H4 (cell line): ENCODE data around the gene P2RY11. TPM values are rescaled to one million over a fixed set of nuclear protein-coding genes. Genes with fewer than 3 reads are reported as not detected.

Source experiments
- DNase-seq: peaks from one replicate; pipeline ENCODE4 v3.0.0-alpha.2; 2015; ENCODE audit warnings: low spot score
- total RNA-seq: library from RNA; depleted of rRNA; stranded (reverse); fragments of >200 nt; shearing (Covaris generic); gene quantifications from 2 replicates; pipeline ENCODE4 v1.2.3, GENCODE V29; 2014

The P2RY11 gene
- total RNA-seq, 1 experiment from 2014 or later, result 0.79 TPM

DNA sequence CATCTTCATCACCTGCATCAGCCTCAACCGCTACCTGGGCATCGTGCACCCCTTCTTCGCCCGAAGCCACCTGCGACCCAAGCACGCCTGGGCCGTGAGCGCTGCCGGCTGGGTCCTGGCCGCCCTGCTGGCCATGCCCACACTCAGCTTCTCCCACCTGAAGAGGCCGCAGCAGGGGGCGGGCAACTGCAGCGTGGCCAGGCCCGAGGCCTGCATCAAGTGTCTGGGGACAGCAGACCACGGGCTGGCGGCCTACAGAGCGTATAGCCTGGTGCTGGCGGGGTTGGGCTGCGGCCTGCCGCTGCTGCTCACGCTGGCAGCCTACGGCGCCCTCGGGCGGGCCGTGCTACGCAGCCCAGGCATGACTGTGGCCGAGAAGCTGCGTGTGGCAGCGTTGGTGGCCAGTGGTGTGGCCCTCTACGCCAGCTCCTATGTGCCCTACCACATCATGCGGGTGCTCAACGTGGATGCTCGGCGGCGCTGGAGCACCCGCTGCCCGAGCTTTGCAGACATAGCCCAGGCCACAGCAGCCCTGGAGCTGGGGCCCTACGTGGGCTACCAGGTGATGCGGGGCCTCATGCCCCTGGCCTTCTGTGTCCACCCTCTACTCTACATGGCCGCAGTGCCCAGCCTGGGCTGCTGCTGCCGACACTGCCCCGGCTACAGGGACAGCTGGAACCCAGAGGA, 2.6 kb downstream of the P2RY11 start:
- DNase-seq, result no peak

DNA sequence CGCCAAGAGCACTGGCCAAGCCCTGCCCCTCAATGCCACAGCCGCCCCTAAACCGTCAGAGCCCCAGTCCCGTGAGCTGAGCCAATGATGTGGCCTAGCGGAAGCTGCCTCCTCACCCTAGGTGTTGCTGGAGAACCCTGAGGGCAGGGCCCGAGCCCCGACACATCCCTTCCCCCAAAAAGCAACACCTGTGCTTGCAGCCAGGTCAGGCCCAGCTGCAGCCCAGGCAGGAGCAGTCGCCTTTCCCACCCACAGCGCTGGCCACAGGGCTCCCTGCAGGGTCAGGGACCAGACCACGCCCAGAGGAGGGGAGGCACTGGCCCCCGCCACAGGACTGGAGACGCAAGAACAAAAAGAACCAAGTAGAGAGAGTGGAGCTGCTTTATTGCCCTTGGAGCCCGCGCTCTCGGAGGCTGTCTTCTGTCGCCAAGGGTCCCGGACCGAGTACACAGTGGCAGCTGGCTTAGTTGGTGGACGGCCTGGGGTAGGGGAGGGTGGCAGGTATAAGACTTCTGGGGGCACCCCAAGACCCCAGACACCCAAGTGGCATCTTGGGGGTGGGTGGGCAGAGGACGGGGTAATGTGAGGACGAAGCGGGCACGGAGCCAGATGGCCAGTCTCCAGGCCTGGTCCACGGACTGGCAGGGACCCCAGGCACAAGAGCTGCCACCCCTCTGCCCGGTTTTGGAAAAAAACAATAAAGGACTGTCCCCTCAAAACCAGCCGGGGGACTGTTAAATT, 3.3 kb downstream of the P2RY11 start:
- no peak for DNase-seq

DNA sequence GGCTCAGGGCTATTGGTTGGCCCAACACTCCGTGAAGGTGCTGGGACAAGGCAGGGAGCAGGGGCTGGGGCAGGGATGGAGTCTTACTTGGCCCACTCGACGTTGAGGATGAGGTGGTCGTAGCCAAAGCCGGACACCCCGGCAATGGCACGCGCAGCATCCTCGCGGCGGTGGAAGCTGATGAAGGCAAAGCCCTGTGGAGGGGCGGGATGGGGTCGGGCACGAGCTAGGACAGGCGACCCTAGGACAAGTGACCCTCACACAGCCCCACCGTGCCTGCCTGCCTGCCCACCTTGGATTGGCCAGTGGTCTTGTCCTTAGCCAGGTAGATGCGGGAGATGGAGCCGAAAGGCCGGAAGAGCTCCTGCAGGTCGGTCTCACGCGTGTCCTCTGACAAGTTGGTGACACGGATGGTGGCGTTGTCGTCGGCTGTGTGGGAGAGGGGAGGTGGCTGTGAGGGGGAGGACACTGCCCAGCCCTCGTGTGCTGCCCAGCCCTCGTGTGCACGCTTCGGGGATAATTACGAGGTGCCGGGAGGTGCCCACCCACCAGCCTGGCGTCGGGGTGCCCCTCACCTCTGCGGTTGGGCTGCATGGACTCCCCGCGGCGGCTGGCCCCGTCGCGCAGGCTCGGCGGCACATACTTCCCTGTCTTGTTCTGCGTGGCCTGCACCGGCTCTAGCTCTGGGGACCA, 4.0 kb downstream of the P2RY11 start:
- DNase-seq, result no peak

DNA sequence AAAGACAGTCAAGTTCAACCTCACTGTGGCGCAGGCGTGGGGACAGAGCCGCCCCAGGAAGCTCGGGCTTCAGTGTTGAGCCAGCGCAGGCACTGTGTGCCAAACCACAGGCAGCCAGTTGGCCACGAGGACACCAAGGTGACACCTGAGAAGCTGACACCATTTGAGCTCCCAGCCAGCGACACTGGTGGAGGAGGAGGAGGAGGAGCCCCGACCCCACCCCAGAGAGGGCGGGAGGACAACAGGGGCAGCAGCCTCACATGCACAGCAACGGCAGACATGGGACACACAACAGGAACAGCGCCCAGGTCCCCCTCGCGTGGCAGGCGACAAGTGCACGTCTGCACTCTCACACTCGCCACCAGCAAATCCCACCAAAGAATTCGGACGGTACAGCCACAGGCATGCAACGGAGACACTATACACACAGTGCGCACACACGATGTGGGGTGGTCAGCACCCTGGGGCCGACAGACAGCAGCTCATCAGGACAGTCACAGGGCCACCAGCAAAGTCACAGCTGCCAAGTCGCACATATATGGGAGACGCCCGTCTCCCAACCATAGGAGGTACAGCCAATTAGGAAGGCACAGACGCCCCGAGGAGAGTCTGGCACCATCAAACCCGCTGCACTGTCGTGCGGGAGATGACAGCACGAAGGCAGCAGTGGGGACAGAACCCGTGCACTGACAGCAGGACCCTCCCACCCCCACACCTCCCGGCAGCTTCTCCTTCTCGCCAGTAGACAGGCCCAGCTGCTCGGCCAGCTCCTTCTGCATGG, 4.8 kb downstream of the P2RY11 start:
- peak; percentile 43 for DNase-seq

DNA sequence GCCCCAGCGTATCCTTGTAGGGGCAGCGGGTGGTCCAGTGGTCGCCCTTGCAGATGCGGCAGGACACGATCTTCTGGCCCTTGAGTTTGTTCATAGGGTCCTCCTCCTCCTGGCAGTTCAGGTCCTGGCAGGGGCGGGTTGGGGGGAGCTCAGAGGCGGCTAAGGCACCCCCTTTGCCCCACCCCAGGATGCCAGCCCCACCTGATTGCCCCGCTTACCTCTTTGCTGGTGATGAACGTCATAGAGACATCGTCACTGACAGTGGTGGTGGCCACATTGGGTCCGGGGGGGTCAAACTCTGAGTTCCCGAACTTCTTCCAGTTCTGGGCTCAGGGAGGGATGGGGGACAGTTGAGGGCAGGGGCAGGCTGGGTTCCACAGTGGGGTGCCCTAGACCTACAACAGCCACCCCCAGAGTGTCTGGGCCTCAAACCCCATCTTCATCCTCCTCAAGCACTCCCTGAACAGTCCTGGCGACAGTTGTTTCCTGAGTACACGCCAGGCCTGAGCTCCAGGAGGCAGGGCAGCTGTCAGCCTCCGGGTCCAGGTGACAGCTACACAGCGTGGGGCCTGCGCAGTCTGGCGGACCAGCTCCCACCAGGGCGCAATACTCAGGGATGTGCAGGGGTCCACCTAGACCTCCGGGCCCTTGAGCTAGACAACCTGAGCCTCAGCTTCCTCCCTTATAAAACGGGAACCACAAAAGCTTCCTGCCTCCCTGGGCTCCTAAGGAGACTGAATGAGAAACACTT, 5.5 kb downstream of the P2RY11 start:
- DNase-seq, result no peak

DNA sequence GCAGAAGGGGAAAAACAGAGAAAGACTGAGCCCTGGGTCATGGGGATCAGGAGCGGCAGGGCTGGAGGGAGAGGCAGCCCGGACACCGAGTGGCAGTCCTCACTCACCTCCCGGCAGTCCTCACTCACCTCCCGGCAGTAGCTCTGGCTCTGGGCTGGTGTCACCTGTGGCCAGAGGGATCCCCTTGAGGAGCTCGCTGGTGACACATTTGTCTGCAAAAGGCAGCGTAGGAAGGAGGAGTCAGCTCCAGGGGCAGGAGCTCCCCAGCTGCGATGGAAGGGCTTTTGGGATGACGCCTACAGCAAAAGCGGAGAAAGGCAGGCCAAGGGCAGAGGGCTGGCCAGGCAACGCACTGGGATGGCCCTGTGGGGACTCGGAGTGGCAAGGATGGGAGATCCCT, 7.5 kb downstream of the P2RY11 start:
- DNase-seq, result no peak

DNA sequence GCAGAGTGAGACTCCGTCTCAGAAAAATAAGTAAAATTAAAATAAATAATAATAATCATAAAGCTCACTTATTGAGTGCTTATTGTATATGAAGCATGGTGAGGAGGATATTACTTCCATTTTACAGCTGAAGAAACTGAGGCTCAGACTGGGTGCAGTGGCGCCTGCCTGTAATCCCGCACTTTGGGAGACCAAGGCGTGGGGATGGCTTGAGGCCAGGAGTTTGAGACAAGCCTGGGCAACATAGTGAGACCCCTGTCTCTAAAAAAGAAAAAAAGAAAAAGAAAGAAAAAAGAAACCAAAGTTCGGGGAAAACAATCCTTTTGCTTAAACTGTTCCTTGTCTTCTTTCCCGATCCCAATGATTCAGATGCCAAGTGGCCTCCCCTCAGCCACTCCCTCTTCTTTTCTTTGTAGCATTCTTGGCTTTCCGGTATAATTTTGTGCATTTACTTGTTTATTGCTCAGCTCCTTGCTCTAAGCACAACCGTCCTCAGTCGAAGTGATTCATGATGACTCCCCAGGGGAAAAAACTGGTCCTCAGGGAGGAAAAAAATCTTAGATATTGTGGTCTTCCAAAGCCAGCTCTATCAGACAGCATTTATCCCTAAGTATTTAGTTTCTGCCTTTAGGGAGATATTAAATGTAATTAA, 9.2 kb downstream of the P2RY11 start:
- no peak for DNase-seq

DNA sequence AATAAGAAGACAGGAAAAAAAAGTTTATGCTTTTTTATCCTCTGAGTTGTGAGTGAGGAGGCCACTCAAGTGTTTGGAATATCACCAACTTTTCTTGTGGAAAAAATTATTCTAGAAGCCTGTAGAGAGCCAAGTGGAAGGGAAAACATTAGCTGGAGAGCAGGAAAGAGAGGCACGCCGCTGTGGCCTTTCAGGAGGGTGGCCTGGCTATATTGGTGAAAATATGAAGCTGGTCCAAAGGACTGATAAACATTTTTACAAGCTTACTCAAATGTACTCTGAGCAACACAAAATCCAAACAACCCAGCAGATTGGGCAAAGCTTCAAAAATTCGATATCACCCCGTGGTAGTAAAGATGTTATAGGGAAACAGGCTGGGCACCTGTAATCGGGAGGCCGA, 10.6 kb downstream of the P2RY11 start:
- DNase-seq, result no peak

DNA sequence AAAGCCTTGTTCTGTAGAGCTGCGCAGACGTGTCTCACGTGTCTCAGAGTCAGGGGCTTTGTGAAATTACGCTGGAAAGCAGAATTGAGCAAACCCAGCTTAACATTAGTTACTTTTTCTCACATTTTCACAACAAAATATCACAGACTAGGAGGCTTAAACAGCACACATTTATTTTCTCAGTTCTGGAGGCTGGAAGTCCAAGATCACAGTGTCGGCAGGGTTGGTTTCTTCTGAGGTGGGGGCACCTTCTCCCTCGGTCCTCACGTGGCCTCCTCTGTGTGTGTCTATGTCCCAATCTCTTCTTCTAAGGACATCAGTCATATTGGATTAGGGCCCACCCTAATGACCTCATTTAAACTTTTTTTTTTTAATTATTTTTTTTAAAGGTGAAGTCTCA, 12.9 kb downstream of the P2RY11 start:
- DNase-seq, result no peak

DNA sequence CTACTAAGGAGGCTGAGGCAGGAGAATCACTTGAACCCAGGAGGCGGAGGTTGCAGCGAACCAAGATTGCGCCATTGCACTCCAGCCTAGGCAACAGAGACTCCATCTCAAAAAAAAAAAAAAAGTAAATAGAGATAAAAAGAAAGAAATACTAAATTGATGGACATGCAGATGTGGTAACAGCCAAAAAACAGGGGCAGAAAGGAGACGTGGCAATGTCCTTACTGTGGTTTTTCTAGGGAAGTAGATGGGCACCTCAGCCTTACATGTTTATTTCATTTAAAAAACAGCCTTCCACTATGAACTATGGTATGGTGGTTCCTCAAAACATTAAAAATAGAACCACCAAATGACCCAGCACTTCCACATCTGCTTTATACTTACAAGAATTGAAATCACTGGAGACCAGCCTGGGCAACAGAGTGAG, 14.7 kb downstream of the P2RY11 start:
- no peak for DNase-seq

DNA sequence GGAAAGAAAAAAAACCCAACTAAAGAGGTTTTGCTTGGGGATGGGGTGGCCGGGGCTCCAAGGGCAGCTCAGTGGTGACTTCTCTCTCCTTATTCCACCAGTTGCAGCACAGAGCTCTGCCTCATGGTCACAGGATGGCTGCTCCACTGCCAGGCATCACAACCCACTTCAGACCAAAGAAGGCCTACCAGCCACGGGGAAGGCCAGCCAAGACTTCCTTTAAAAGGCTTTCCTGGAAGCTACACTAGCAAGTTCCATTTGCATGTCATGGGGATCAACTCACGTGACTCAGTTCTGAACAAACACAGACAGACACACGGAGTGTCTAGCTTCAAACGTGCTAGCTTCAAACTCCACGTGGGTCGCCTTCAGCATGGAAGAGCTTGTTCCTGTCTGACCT, 21.4 kb downstream of the P2RY11 start:
- no peak for DNase-seq

DNA sequence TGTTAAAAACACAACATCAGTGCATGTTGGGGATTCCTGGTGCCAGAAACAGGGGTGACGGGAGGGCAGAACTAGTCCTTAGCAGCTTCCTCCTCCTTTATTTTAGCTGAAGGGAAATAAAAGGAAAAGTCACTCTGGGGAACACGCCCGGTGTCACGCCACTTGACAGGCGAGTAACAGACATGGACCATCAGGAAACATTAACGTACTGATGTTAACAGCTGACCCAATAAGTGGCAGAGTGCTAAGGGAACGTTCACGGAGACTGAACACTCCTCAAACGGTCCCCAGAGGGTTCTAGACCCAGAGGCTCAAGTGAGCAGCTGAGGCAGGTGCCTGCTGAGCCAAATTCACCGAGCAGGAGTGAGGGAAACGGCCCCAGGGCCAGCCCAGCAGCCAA, 22.1 kb downstream of the P2RY11 start:
- DNase-seq, result no peak

DNA sequence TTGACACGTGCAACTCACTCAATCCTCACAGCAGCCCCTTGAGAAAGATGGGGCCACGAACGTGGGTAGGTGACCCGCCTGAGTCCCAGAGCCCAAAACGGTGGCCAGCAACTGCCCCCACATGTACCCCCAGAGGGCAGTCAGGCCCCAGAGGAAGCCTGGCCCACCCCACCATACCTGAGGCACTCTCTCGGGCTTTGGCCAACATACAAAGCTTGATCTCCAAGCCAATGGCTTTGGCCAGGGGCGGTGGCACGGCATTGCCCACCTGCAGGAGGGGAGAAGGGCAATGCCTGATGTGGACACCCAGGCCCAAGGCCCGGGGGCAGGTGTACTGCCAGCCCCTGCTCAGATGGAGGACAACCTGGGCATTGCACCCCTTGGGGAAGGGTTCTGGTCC, 22.5 kb downstream of the P2RY11 start:
- DNase-seq, result no peak

DNA sequence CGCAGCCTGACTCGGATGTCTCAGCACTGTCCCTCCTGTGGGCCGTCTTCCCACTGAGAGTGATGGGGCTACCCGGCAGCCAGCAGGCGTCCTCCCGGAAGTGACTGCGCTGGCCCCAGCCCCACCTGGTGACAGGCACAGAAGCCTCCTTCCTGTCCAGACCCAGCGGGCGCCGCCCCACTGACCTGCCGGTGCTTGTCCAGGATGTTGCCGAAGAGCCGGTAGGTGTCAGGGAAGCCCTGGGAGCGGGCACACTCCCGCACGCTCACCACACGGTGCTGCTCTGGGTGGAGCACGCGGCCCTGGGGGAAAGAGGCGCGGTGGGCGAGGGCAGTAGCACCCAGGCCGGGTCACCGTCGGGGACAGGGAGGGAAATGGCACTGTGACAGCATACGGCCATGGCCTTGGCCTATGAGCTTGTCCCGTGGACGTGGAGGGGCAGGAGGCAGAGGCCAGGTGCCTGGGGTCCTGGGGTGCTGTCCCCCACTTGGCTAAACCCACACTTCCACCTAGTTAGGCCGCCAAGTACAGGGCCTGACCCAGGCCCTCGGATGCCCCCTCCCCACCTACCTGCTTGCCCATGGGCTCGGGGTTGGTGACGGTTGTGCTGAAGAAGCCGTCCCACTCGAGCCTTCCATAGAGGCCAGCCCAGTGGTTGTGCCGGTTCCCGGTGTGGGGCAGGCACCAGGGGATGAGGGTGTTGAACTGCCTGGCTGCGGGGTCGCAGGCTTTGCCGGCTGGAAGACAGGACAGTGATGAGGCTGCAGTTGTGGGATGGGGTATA, 24.2 kb downstream of the P2RY11 start:
- no peak for DNase-seq

DNA sequence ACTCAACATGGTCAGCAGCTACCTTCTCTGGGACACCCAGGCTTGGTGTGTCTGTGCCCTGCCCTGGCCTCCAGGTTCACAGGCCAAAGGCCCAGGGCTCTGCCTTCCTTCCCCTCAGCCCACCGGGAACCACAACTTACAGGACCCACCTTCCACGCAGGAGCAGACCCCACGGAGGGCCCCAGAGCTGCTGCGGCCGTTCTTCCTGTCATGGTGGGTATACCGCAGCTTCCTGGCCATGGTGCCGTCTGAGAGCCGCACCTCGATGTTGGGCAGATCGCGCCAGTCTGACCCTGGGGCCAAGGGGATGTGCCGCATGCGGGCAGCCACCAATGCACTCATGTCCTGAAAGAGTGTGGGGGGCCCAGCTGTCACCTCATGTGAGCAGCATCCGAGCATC, 25.4 kb downstream of the P2RY11 start:
- no peak for DNase-seq

DNA sequence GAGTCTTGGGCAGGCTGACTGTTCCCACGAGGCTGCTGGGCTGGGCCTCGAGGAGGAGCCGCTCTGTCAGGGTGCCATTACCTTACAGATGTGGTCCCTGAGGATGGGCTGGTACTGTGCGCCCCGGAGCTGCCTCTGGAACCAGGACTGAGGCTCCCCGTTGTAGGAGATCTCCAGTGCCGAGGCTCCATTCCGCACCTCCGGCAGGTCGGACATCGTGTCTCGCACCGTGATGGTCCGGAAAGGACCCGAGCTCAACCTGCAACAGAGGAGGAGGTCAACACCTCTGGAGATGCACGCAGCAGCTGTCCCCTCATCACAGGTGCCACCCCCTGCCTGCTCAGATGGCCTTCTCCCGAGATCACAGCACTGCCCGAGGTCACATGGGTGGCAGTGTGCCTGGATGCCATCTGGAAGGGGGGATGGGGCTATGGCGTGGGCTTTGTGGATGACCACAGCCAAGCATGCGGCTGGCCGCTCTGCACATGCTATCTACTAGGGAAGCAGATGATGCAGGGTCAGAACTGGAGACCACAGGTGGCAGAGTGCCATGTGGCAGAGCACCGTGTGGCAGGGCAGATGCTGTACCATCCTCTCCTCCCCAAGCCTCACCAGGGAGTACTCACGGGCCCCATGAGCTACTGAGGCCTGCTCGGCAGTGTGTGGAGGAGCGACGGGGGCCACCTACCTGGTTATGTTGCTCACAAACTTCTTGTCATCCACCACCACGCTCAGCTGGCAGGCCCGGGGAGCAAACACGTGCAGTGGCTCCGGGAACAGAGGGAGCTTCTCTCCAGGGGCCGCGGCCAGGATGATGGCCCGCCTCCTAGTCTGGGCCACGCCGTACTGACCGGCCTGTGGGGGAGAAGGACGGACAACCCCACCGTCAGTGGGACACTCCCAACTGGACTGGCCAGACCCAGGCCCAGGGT, 26.5 kb downstream of the P2RY11 start:
- no peak for DNase-seq

DNA sequence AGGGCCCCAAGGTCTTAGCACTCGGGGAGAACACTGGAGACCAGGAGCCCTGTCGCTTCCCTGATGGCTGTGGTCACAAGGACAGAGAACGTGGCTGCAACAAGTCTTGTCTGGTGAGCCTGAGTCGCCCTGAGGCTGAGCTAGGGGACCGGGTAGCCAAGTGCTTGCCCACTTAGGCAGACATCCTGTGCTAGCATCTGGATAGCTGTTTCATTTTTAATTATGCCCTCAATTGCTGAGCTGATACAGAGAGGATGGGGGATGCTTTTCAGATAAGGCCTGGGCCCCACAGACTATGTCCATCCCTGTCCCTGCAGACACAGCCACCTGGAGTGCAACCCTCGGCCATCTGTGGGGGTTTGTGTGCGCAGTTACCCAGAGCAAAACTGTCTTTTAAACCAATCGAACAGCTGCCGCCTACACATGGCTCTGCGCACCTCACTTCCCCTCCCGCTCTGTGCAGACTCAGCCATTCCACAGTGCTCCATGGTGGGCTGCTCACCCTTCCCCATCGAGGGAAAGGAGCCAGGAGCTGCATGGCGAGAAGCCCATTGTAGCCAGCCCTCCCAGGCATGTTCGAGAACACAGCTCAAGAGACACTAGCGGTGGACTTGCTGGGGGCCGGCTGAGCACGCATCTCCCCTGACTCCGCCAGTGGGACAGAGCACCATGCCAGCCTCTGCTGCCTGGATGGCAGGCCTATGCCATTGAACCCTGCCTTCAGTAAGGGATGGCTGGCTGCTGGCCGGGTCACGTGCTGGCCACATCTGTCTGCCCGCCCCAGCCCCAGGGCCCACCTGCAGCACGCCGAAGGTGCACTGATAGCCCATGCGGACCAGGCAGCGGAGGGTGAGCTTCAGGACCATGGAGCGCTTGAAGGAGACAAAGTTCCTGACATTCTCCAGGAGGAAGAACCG, 27.6 kb downstream of the P2RY11 start:
- no peak for DNase-seq

DNA sequence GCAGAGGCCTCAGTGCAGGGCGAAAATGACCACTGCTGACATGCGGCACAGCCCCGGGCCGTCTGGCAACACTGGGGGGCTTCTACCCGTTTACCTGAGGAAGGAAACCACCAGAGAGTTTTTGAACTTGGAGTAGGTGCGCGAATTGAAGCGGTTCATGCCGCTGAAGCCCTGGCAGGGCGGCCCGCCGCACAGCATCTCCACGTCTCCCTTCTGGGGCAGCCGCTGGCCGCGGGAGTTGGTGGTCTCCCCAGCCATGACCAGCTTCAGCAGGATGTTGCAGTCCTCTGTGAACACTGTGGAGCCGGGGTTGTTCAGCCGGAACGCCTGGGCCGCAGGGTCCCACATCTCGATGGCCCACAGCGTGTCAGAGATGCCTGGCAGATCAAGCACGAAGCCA, 28.5 kb downstream of the P2RY11 start:
- DNase-seq, result no peak
